Naive B cell (primary cell): ENCODE results near the gene RDX. TPM values are rescaled to one million over a fixed set of nuclear protein-coding genes. Genes with fewer than 3 reads are reported as not detected.
"Not testable (repeated sequence)": the region's sequence is repeated elsewhere in the genome, so short reads cannot be mapped to it uniquely, and the experiment has no call there.

ENCODE experiments used
- ATAC-seq, 2 donors: fragments of 150-1000 bp; cut with Tn5 transposase; 2 replicates each; pipeline ENCODE4 v1.10.0; 2021; ENCODE audit warnings: low read depth in 2 of 2, mild to moderate bottlenecking in 2 of 2, moderate library complexity in 2 of 2
- DNase-seq: peaks from one replicate; pipeline ENCODE4 v3.0.0; 2022
- H3K27ac Mint-ChIP-seq, 6 donors: one replicate each; pipeline ENCODE4 v1.8.0; 2020 to 2022; ENCODE audit warnings: mild to moderate bottlenecking in 6 of 6, mixed read lengths in 6 of 6, moderate library complexity in 5 of 6, inconsistent platforms in 2 of 6
- H3K27me3 Mint-ChIP-seq, 3 donors: one replicate each; pipeline ENCODE4 v1.8.0; 2021 to 2022; ENCODE audit warnings: mixed read lengths in 3 of 3, mild to moderate bottlenecking in 1 of 3
- H3K36me3 Mint-ChIP-seq, 2 donors: one replicate each; pipeline ENCODE4 v1.8.0; 2020 to 2022; ENCODE audit warnings: mixed read lengths in 2 of 2, inconsistent platforms in 1 of 2, mild to moderate bottlenecking in 1 of 2
- H3K4me1 Mint-ChIP-seq, 3 donors: one replicate each; pipeline ENCODE4 v1.8.0; 2020 to 2022; ENCODE audit warnings: mixed read lengths in 3 of 3, inconsistent platforms in 1 of 3, mild to moderate bottlenecking in 1 of 3, moderate library complexity in 1 of 3
- H3K4me3 Mint-ChIP-seq, 8 donors: one replicate each; pipeline ENCODE4 v1.8.0; 2020 to 2022; ENCODE audit warnings: mild to moderate bottlenecking in 8 of 8, mixed read lengths in 8 of 8, moderate library complexity in 8 of 8, inconsistent platforms in 2 of 8
- H3K9me3 Mint-ChIP-seq, 7 donors: one replicate each; pipeline ENCODE4 v1.8.0; 2020 to 2022; ENCODE audit warnings: mixed read lengths in 7 of 7, mild to moderate bottlenecking in 5 of 7, inconsistent platforms in 2 of 7, moderate library complexity in 1 of 7
- polyA plus RNA-seq, 6 donors: library from polyadenylated mRNA; unstranded; fragments of 300-500 nt; fragmentation: Illumina TruSeq; gene quantifications; one replicate each; pipeline ENCODE4 v1.2.3, GENCODE V29; 2021; ENCODE audit warnings: low read depth in 6 of 6

Gene RDX
- polyA plus RNA-seq, 6 donors from 2014 or later = 4.1 to 13.7 (median 8.9) TPM

- DNase-seq (no peak), ATAC-seq (no peak)
- H3K9me3 Mint-ChIP-seq = peaks cover 0 to 2% (median 0%) of the 10 kb centered on the region in 7 donors
- H3K36me3 Mint-ChIP-seq = peaks cover 0 to 4% of the 10 kb centered on the region in 2 donors
- peak overlapping the region in 1 of 6 donors; percentile 89 for H3K27ac Mint-ChIP-seq
- H3K4me3 Mint-ChIP-seq = no peak overlapping the region
- peaks cover 0 to 5% (median 0%) of the 10 kb centered on the region in 3 donors for H3K27me3 Mint-ChIP-seq
- peaks cover 16 to 22% (median 19%) of the 10 kb centered on the region in 3 donors for H3K4me1 Mint-ChIP-seq
These were observed 9.9 kb downstream of the RDX start for GRCh38 chr11:110286298-110287040.

- ATAC-seq (no peak), DNase-seq (no peak)
- Mint-ChIP-seq H3K27ac (no peak overlapping the region), H3K4me1 (peaks cover 13 to 15% (median 15%) of the 10 kb centered on the region in 3 donors), H3K27me3 (no peaks in the 10 kb centered on the region), H3K4me3 (no peak overlapping the region), H3K36me3 (peaks cover 0 to 3% of the 10 kb centered on the region in 2 donors), H3K9me3 (no peaks in the 10 kb centered on the region)
These were observed 12.6 kb downstream of the RDX start for GRCh38 chr11:110283862-110284261.

GRCh38 chr11:110280595-110280994, 15.8 kb downstream of the RDX start:
- not testable (repeated sequence) for H3K9me3 Mint-ChIP-seq, H3K27me3 Mint-ChIP-seq, ATAC-seq, DNase-seq, H3K4me1 Mint-ChIP-seq, H3K4me3 Mint-ChIP-seq, H3K27ac Mint-ChIP-seq
- peaks cover 0 to 12% of the 10 kb centered on the region in 2 donors for H3K36me3 Mint-ChIP-seq

- no peaks in the 10 kb centered on the region for H3K9me3 Mint-ChIP-seq
- H3K27me3 Mint-ChIP-seq = no peaks in the 10 kb centered on the region
- no peak overlapping the region for H3K4me3 Mint-ChIP-seq
- ATAC-seq = no peak
- DNase-seq = no peak
- no peak overlapping the region for H3K27ac Mint-ChIP-seq
- H3K4me1 Mint-ChIP-seq = peaks cover 0 to 4% (median 3%) of the 10 kb centered on the region in 3 donors
- peaks cover 0 to 12% of the 10 kb centered on the region in 2 donors for H3K36me3 Mint-ChIP-seq
These were observed 16.5 kb downstream of the RDX start for GRCh38 chr11:110279881-110280280.

- ATAC-seq = no peak
- no peak for DNase-seq
- peaks cover 0 to 5% of the 10 kb centered on the region in 2 donors for H3K36me3 Mint-ChIP-seq
- H3K4me3 Mint-ChIP-seq = no peak overlapping the region
- H3K9me3 Mint-ChIP-seq = no peaks in the 10 kb centered on the region
- H3K27ac Mint-ChIP-seq = no peak overlapping the region
- no peaks in the 10 kb centered on the region for H3K27me3 Mint-ChIP-seq
- no peaks in the 10 kb centered on the region for H3K4me1 Mint-ChIP-seq
These were observed 23.5 kb downstream of the RDX start for GRCh38 chr11:110272919-110273318.

GRCh38 chr11:110269996-110270395, 26.4 kb downstream of the RDX start:
- peaks cover 0 to 7% of the 10 kb centered on the region in 2 donors for H3K36me3 Mint-ChIP-seq
- DNase-seq (no peak), ATAC-seq (no peak)
- no peaks in the 10 kb centered on the region for H3K27me3 Mint-ChIP-seq
- H3K4me3 Mint-ChIP-seq = no peak overlapping the region
- no peaks in the 10 kb centered on the region for H3K9me3 Mint-ChIP-seq
- peaks cover 0 to 8% (median 0%) of the 10 kb centered on the region in 3 donors for H3K4me1 Mint-ChIP-seq
- H3K27ac Mint-ChIP-seq = no peak overlapping the region

GRCh38 chr11:110268441-110268840, 28.0 kb downstream of the RDX start:
- ATAC-seq (no peak), DNase-seq (no peak)
- H3K4me1 Mint-ChIP-seq = peaks cover 0 to 8% (median 0%) of the 10 kb centered on the region in 3 donors
- peak overlapping the region in 1 of 6 donors; percentile 17 for H3K27ac Mint-ChIP-seq
- no peak overlapping the region for H3K4me3 Mint-ChIP-seq
- no peaks in the 10 kb centered on the region for H3K27me3 Mint-ChIP-seq
- H3K36me3 Mint-ChIP-seq = peaks cover 4 to 8% of the 10 kb centered on the region in 2 donors
- no peaks in the 10 kb centered on the region for H3K9me3 Mint-ChIP-seq

- H3K36me3 Mint-ChIP-seq = peaks cover 24 to 39% of the 10 kb centered on the region in 2 donors
- no peak for DNase-seq
- H3K4me1 Mint-ChIP-seq = peaks cover 0 to 8% (median 0%) of the 10 kb centered on the region in 3 donors
- H3K4me3 Mint-ChIP-seq = no peak overlapping the region
- ATAC-seq = no peak
- H3K27ac Mint-ChIP-seq = no peak overlapping the region
- H3K9me3 Mint-ChIP-seq = no peaks in the 10 kb centered on the region
- H3K27me3 Mint-ChIP-seq = no peaks in the 10 kb centered on the region
These were observed 34.4 kb downstream of the RDX start for GRCh38 chr11:110262072-110262403.

- Mint-ChIP-seq H3K36me3 (peaks cover 24 to 39% of the 10 kb centered on the region in 2 donors), H3K4me3 (no peak overlapping the region), H3K27me3 (no peaks in the 10 kb centered on the region), H3K4me1 (peaks cover 0 to 8% (median 0%) of the 10 kb centered on the region in 3 donors), H3K9me3 (no peaks in the 10 kb centered on the region), H3K27ac (no peak overlapping the region)
- DNase-seq (no peak), ATAC-seq (no peak)
These were observed 35.0 kb downstream of the RDX start for GRCh38 chr11:110261195-110262071.

GRCh38 chr11:110253525-110253924, 42.9 kb downstream of the RDX start:
- Mint-ChIP-seq H3K4me1 (no peaks in the 10 kb centered on the region), H3K9me3 (no peaks in the 10 kb centered on the region), H3K36me3 (peaks cover 0 to 12% of the 10 kb centered on the region in 2 donors), H3K4me3 (no peak overlapping the region), H3K27ac (no peak overlapping the region), H3K27me3 (no peaks in the 10 kb centered on the region)
- DNase-seq (no peak), ATAC-seq (no peak)

- no peak overlapping the region for H3K27ac Mint-ChIP-seq
- no peaks in the 10 kb centered on the region for H3K27me3 Mint-ChIP-seq
- ATAC-seq = no peak
These were observed 44.6 kb downstream of the RDX start for GRCh38 chr11:110251836-110252235.

GRCh38 chr11:110250168-110250567, 46.2 kb downstream of the RDX start:
- Mint-ChIP-seq H3K27me3 (no peaks in the 10 kb centered on the region), H3K36me3 (peaks cover 0 to 5% of the 10 kb centered on the region in 2 donors), H3K9me3 (no peaks in the 10 kb centered on the region), H3K27ac (no peak overlapping the region), H3K4me3 (no peak overlapping the region), H3K4me1 (no peaks in the 10 kb centered on the region)
- no peak for DNase-seq
- ATAC-seq = no peak

More at GRCh38 chr11:110251836-110252235, 44.6 kb downstream of the RDX start:
- no peaks in the 10 kb centered on the region for H3K9me3 Mint-ChIP-seq
- H3K36me3 Mint-ChIP-seq = peaks cover 0 to 5% of the 10 kb centered on the region in 2 donors
- no peaks in the 10 kb centered on the region for H3K4me1 Mint-ChIP-seq
- H3K4me3 Mint-ChIP-seq = no peak overlapping the region
- no peak for DNase-seq

GRCh38 chr11:110249766-110250165, 46.6 kb downstream of the RDX start:
- ATAC-seq = no peak
- no peak for DNase-seq
- no peaks in the 10 kb centered on the region for H3K4me1 Mint-ChIP-seq
- H3K27me3 Mint-ChIP-seq = no peaks in the 10 kb centered on the region
- H3K27ac Mint-ChIP-seq = no peak overlapping the region
- no peaks in the 10 kb centered on the region for H3K9me3 Mint-ChIP-seq
- H3K36me3 Mint-ChIP-seq = peaks cover 0 to 5% of the 10 kb centered on the region in 2 donors
- H3K4me3 Mint-ChIP-seq = no peak overlapping the region

GRCh38 chr11:110249066-110249465, 47.3 kb downstream of the RDX start:
- H3K4me3 Mint-ChIP-seq = no peak overlapping the region
- no peak for DNase-seq

More at GRCh38 chr11:110249066-110249465, 47.3 kb downstream of the RDX start:
- no peak for ATAC-seq
- peaks cover 0 to 5% of the 10 kb centered on the region in 2 donors for H3K36me3 Mint-ChIP-seq
- H3K9me3 Mint-ChIP-seq = no peaks in the 10 kb centered on the region
- H3K27ac Mint-ChIP-seq = peak overlapping the region in 1 of 6 donors; percentile 16
- no peaks in the 10 kb centered on the region for H3K4me1 Mint-ChIP-seq
- no peaks in the 10 kb centered on the region for H3K27me3 Mint-ChIP-seq
